Smooth muscle cell (in vitro differentiated cells): ENCODE measurements around the gene SEMA7A. TPM values are rescaled to one million over a fixed set of nuclear protein-coding genes. Genes with fewer than 3 reads are reported as not detected.

Experiments
- DNase-seq: peaks from one replicate; lab custom pipeline; 2025; ENCODE audit not compliant: unreplicated experiment; lab: John Stamatoyannopoulos, UW
- H2AFZ ChIP-seq: fragments of 200-600 bp; sonication (generic); 2 replicates; pipeline ENCODE4 v1.6.0; 2016; ENCODE audit warnings: antibody characterized with exemption, low read depth, mild to moderate bottlenecking
- H3F3A ChIP-seq: fragments of 200-600 bp; sonication (generic); 2 replicates; pipeline ENCODE4 v1.6.0; 2017; ENCODE audit warnings: antibody characterized with exemption, low read depth
- H3K27ac ChIP-seq: fragments of 200-600 bp; sonication (generic); 2 replicates; pipeline ENCODE4 v1.5.1; 2016; ENCODE audit warnings: low read depth, mild to moderate bottlenecking
- H3K27me3 ChIP-seq: fragments of 200-600 bp; sonication (generic); 2 replicates; pipeline ENCODE4 v1.6.1; 2016; ENCODE audit warnings: low read depth, mild to moderate bottlenecking
- H3K36me3 ChIP-seq: fragments of 200-600 bp; sonication (generic); 2 replicates; pipeline ENCODE4 v1.5.1; 2016; ENCODE audit warnings: low read depth
- H3K4me1 ChIP-seq: fragments of 200-600 bp; sonication (generic); 2 replicates; pipeline ENCODE4 v1.5.1; 2016; ENCODE audit warnings: low read depth
- H3K4me2 ChIP-seq: fragments of 200-600 bp; sonication (generic); 2 replicates; pipeline ENCODE4 v1.6.0; 2016; ENCODE audit warnings: mild to moderate bottlenecking
- H3K4me3 ChIP-seq: fragments of 200-600 bp; sonication (generic); 2 replicates; pipeline ENCODE4 v1.5.1; 2016; ENCODE audit warnings: mild to moderate bottlenecking
- H3K79me2 ChIP-seq: fragments of 200-600 bp; sonication (generic); 2 replicates; pipeline ENCODE4 v1.6.0; 2016; ENCODE audit warnings: low read depth, mild to moderate bottlenecking
- H3K9ac ChIP-seq: fragments of 200-600 bp; sonication (generic); 2 replicates; pipeline ENCODE4 v1.6.0; 2016; ENCODE audit warnings: low read depth
- H3K9me3 ChIP-seq: fragments of 200-600 bp; sonication (generic); replicated peaks from 2 replicates; pipeline ENCODE4 v1.5.1; 2016; ENCODE audit warnings: low read depth
- H4K20me1 ChIP-seq: fragments of 200-600 bp; sonication (generic); 2 replicates; pipeline ENCODE4 v1.6.0; 2016; ENCODE audit warnings: low read depth
- WGBS: methylation state at CpG from one replicate; pipeline ENCODE4 v1.1.7; 2016; ENCODE audit warnings: low lambda C conversion rate; 5-methylcytosine and 5-hydroxymethylcytosine counted together
- polyA plus RNA-seq: library from polyadenylated mRNA; unstranded; fragments of >200 nt; fragmentation: Nextera tagmentation; extraction: Ambion mirVana; gene quantifications from 2 replicates; pipeline ENCODE4 v1.2.1, GENCODE V29; 2016
- total RNA-seq: library from RNA; depleted of rRNA; stranded (reverse); fragments of >200 nt; gene quantifications from 2 replicates; pipeline ENCODE4 v1.2.3, GENCODE V29; 2014
- TF ChIP-seq, protein P1 (sequence below): fragments of 200-600 bp; sonication (generic); IDR thresholded peaks from 2 replicates; pipeline ENCODE4 v1.5.1; 2017; ENCODE audit warnings: borderline replicate concordance, mild to moderate bottlenecking, antibody characterized with exemption; ENCODE audit not compliant: insufficient read depth, poor library complexity, severe bottlenecking

The SEMA7A gene
- total and polyA plus RNA-seq, 2 experiments from 2014 or later, result 9.3 to 44.5 TPM

DNA sequence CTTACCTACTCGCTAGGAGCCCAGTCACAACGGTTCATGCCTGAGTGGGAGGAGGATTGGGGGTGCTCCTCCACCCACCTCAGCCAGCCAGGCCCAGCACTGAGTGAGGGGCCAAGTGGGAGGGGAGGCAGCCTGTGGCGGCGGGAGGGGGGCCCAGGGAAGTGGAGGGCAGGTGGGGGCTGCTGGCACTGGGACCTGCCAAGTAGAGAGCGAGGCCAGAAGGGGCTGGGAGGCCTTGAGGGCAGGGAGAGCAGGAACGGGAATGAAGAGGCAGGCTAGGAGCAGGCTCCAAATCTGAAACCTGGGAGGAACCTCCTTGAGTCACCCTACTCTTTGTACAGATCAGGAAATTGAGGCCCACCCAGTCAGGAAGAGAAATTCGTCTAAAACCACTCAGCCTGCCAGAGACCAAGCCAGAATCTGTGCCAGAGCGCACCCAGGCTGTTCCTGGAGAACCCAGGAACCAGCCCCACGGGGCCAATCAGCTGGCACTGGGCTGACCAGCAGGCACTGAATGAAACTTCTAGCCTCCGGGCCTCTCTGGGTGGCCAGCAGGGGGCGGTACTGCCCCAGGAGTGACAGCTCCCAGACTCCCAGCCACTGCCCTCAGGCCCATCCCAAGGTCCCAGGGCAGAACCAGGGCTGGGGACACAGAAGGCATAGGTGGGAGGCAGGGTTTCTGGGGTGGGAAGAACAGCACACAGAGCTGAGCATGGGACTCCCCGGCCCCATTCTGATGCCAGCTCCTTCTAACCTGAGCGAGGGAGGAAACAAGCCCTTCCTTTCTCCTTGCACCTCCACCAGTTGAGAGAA is 51.5 kb downstream of the SEMA7A start:
- H3K36me3 ChIP-seq, result no peaks in the 10 kb centered on the region
- H3K4me3 ChIP-seq, result no peak overlapping the region
- H3K4me2 ChIP-seq, result no peak overlapping the region
- H3K9me3 ChIP-seq, result no peaks in the 10 kb centered on the region
- H3K27me3 ChIP-seq, result no peaks in the 10 kb centered on the region
- H3F3A ChIP-seq, result no peaks in the 10 kb centered on the region
- H3K27ac ChIP-seq, result peak overlapping the region; percentile 92
- TF ChIP-seq, protein P1, sequence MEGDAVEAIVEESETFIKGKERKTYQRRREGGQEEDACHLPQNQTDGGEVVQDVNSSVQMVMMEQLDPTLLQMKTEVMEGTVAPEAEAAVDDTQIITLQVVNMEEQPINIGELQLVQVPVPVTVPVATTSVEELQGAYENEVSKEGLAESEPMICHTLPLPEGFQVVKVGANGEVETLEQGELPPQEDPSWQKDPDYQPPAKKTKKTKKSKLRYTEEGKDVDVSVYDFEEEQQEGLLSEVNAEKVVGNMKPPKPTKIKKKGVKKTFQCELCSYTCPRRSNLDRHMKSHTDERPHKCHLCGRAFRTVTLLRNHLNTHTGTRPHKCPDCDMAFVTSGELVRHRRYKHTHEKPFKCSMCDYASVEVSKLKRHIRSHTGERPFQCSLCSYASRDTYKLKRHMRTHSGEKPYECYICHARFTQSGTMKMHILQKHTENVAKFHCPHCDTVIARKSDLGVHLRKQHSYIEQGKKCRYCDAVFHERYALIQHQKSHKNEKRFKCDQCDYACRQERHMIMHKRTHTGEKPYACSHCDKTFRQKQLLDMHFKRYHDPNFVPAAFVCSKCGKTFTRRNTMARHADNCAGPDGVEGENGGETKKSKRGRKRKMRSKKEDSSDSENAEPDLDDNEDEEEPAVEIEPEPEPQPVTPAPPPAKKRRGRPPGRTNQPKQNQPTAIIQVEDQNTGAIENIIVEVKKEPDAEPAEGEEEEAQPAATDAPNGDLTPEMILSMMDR, result peak; percentile 98
- H4K20me1 ChIP-seq, result no peaks in the 10 kb centered on the region
- no peak overlapping the region for H2AFZ ChIP-seq
- peaks cover 10% of the 10 kb centered on the region for H3K4me1 ChIP-seq
- DNase-seq, result peak; percentile 72
- H3K9ac ChIP-seq, result peak overlapping the region; percentile 80
- H3K79me2 ChIP-seq, result no peaks in the 10 kb centered on the region
- WGBS, result 40% methylated on average over 13 of the region's 13 CpGs

DNA sequence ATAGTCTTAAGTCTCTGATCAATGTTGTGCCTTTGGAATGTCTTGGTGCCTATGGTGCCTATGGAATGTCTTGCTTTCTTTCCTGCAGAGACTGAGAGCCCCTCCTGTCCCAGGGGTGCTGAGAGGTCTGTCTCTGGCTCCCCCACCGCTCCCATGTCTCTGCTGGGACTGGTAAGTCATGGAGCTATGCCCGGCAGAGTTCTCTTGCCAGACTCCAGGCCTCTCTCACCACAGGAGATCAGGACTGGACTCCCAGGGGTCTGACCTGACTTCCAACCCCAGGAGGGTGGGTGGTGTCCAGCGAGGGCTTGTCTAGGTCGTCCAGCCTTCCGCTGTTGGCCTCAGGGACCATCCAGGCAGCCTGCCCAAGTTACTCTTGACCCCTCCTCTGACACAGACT is 52.3 kb downstream of the SEMA7A start:
- Histone ChIP-seq H3K9me3 (no peaks in the 10 kb centered on the region), H3K4me1 (peaks cover 10% of the 10 kb centered on the region), H3K4me3 (no peak overlapping the region), H2AFZ (no peak overlapping the region), H3F3A (no peaks in the 10 kb centered on the region), H3K27me3 (no peaks in the 10 kb centered on the region), H3K4me2 (no peak overlapping the region), H3K36me3 (no peaks in the 10 kb centered on the region), H3K79me2 (no peaks in the 10 kb centered on the region), H3K9ac (peak overlapping the region; percentile 80), H3K27ac (peak overlapping the region; percentile 92), H4K20me1 (no peaks in the 10 kb centered on the region)
- no peak for DNase-seq
- TF ChIP-seq, protein P1, result no peak
- 74% methylated on average over 4 of the region's 5 CpGs for WGBS

DNA sequence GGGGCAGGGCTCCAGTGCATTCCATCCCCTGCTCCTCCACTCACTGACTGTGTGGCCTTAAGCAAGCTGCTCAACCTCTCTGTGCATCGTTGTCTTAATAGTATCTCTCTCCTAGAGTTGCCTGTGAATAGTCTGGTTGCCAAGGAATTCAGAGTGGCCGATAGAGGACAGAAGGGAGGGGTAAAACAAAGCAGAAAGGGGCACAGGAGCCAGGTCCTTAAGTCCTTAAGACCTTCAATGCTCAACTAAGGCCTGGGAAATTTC is 52.6 kb downstream of the SEMA7A start:
- Histone ChIP-seq H3K4me3 (no peak overlapping the region), H3K4me2 (no peak overlapping the region), H3K27ac (peak overlapping the region; percentile 92), H3K79me2 (no peaks in the 10 kb centered on the region), H4K20me1 (no peaks in the 10 kb centered on the region), H3K9me3 (no peaks in the 10 kb centered on the region), H3K27me3 (no peaks in the 10 kb centered on the region), H3K9ac (peak overlapping the region; percentile 80), H3K36me3 (no peaks in the 10 kb centered on the region), H3K4me1 (peaks cover 10% of the 10 kb centered on the region), H2AFZ (no peak overlapping the region), H3F3A (no peaks in the 10 kb centered on the region)
- TF ChIP-seq, protein P1, result no peak
- 67% methylated on average over 2 of the region's 2 CpGs for WGBS
- DNase-seq, result no peak
